GM23338 (cell line): ENCODE results near the gene IL1B. TPM values are rescaled to one million over a fixed set of nuclear protein-coding genes. Genes with fewer than 3 reads are reported as not detected.

Experiments
- ATAC-seq: fragments of 200-7000 bp; cut with Tn5 transposase; 3 replicates; pipeline ENCODE4 v1.9.1; 2020
- DNase-seq: peaks from one replicate; pipeline ENCODE4 v3.0.0-alpha.2; 2015; ENCODE audit warnings: low spot score
- H2AFZ ChIP-seq: fragments of 200-600 bp; sonication (generic); 2 replicates; pipeline ENCODE4 v1.8.0; 2016; ENCODE audit warnings: antibody characterized with exemption, mild to moderate bottlenecking, moderate library complexity
- H3F3A ChIP-seq: fragments of 200-600 bp; sonication (generic); replicated peaks from 2 replicates; pipeline ENCODE4 v1.8.0; 2017; ENCODE audit warnings: antibody characterized with exemption, mixed run types, low read depth
- H3K27ac ChIP-seq: fragments of 200-600 bp; sonication (generic); 2 replicates; pipeline ENCODE4 v1.6.1; 2016; ENCODE audit warnings: low read depth
- H3K27me3 ChIP-seq: fragments of 200-600 bp; sonication (generic); 2 replicates; pipeline ENCODE4 v1.8.0; 2016; ENCODE audit warnings: mild to moderate bottlenecking, mixed run types, moderate library complexity; ENCODE audit not compliant: insufficient read depth
- H3K36me3 ChIP-seq: fragments of 200-600 bp; sonication (generic); 2 replicates; pipeline ENCODE4 v1.8.0; 2016; ENCODE audit warnings: mild to moderate bottlenecking; ENCODE audit not compliant: insufficient read depth
- H3K4me1 ChIP-seq: fragments of 200-600 bp; sonication (generic); 2 replicates; pipeline ENCODE4 v1.8.0; 2016; ENCODE audit warnings: mild to moderate bottlenecking, moderate library complexity; ENCODE audit not compliant: insufficient read depth
- H3K4me2 ChIP-seq: fragments of 200-600 bp; sonication (generic); 2 replicates; pipeline ENCODE4 v1.7.1; 2017; ENCODE audit warnings: mixed run types
- H3K4me3 ChIP-seq: fragments of 200-600 bp; sonication (generic); 2 replicates; pipeline ENCODE4 v1.6.1; 2016; ENCODE audit warnings: mixed run types
- H3K79me2 ChIP-seq: fragments of 200-600 bp; sonication (generic); replicated peaks from 2 replicates; pipeline ENCODE4 v1.8.0; 2017; ENCODE audit warnings: mild to moderate bottlenecking; ENCODE audit not compliant: insufficient read depth
- H3K9me2 ChIP-seq: fragments of 200-600 bp; sonication (generic); 2 replicates; pipeline ENCODE4 v1.8.0; 2017; ENCODE audit not compliant: insufficient read depth
- H4K20me1 ChIP-seq: fragments of 200-600 bp; sonication (generic); replicated peaks from 2 replicates; pipeline ENCODE4 v1.8.0; 2017; ENCODE audit warnings: mild to moderate bottlenecking; ENCODE audit not compliant: insufficient read depth
- H3K27ac Mint-ChIP-seq: 2 replicates; pipeline ENCODE4 v1.8.0; 2020; ENCODE audit warnings: inconsistent platforms, mild to moderate bottlenecking, moderate library complexity, mixed read lengths
- H3K27me3 Mint-ChIP-seq: 3 replicates; pipeline ENCODE4 v1.8.0; 2022; ENCODE audit warnings: low read depth, mild to moderate bottlenecking, moderate library complexity, mixed read lengths, inconsistent platforms; ENCODE audit not compliant: insufficient read depth, poor library complexity
- H3K36me3 Mint-ChIP-seq: 3 replicates; pipeline ENCODE4 v1.8.0; 2021; ENCODE audit warnings: low read depth, mild to moderate bottlenecking, inconsistent platforms, moderate library complexity, mixed read lengths
- H3K4me1 Mint-ChIP-seq: 3 replicates; pipeline ENCODE4 v1.8.0; 2020; ENCODE audit warnings: mild to moderate bottlenecking, inconsistent platforms, mixed read lengths
- H3K4me3 Mint-ChIP-seq: 3 replicates; pipeline ENCODE4 v1.8.0; 2021; ENCODE audit warnings: moderate library complexity, mild to moderate bottlenecking, inconsistent platforms, mixed read lengths
- H3K9me3 Mint-ChIP-seq: 3 replicates; pipeline ENCODE4 v1.8.0; 2020; ENCODE audit warnings: moderate library complexity, mild to moderate bottlenecking, inconsistent platforms, mixed read lengths
- CREB1 ChIP-seq: fragments of 250-450 bp; sonication (Bioruptor Pico); IDR thresholded peaks from 2 replicates; pipeline ENCODE4 v1.5.0; 2020; ENCODE audit warnings: low read depth, mild to moderate bottlenecking, moderate library complexity
- CTCF ChIP-seq, 2 experiments: fragments of 200-600 bp in 1 of 2; sonication (generic) in 1 of 2; conservative IDR thresholded peaks; 2 replicates each; pipeline versions ENCODE4 v1.5.1 to v1.6.1; 2016 to 2017; ENCODE audit warnings: antibody characterized with exemption in 2 of 2, low read depth in 2 of 2, mild to moderate bottlenecking in 2 of 2, moderate library complexity in 1 of 2
- EZH2 ChIP-seq: fragments of 200-600 bp; sonication (generic); IDR thresholded peaks from one replicate; pipeline ENCODE4 v1.8.0; 2017; ENCODE audit warnings: antibody characterized with exemption, mild to moderate bottlenecking, low read depth; ENCODE audit not compliant: unreplicated experiment
- EZH2phosphoT487 ChIP-seq: fragments of 200-600 bp; sonication (generic); IDR thresholded peaks from one replicate; pipeline ENCODE4 v1.8.1; 2018; ENCODE audit warnings: antibody characterized with exemption; ENCODE audit not compliant: unreplicated experiment
- JUNB ChIP-seq: IDR thresholded peaks from one replicate; pipeline ENCODE4 v1.6.1; 2016; ENCODE audit warnings: antibody characterized with exemption; ENCODE audit not compliant: unreplicated experiment
- NANOG ChIP-seq: IDR thresholded peaks from 2 replicates; pipeline ENCODE4 v1.6.1; 2016; ENCODE audit warnings: antibody characterized with exemption, borderline replicate concordance
- POLR2AphosphoS5 ChIP-seq: IDR thresholded peaks from 2 replicates; pipeline ENCODE4 v1.6.1; 2016; ENCODE audit warnings: antibody characterized with exemption, low read depth
- REST ChIP-seq: IDR thresholded peaks from one replicate; pipeline ENCODE4 v1.6.1; 2018; ENCODE audit warnings: antibody characterized with exemption; ENCODE audit not compliant: unreplicated experiment
- STAT1 ChIP-seq: IDR thresholded peaks from one replicate; pipeline ENCODE4 v1.6.1; 2016; ENCODE audit warnings: antibody characterized with exemption; ENCODE audit not compliant: unreplicated experiment
- ZNF114 ChIP-seq: fragments of 250-450 bp; sonication (Bioruptor Pico); IDR thresholded peaks from 2 replicates; pipeline ENCODE4 v1.5.0; 2020; ENCODE audit warnings: mild to moderate bottlenecking, moderate library complexity
- ZNF331 ChIP-seq: fragments of 250-450 bp; sonication (Bioruptor Pico); IDR thresholded peaks from 2 replicates; pipeline ENCODE4 v1.5.0; 2020; ENCODE audit warnings: low read depth, mild to moderate bottlenecking, moderate library complexity
- ZNF462 ChIP-seq: fragments of 250-450 bp; sonication (Bioruptor Pico); IDR thresholded peaks from 2 replicates; pipeline ENCODE4 v1.5.0; 2020; ENCODE audit warnings: mild to moderate bottlenecking, moderate library complexity
- polyA plus RNA-seq: library from polyadenylated mRNA; unstranded; fragments of >200 nt; fragmentation: Nextera tagmentation; extraction: Ambion mirVana; gene quantifications from 2 replicates; pipeline ENCODE4 v1.2.1, GENCODE V29; 2016
- total RNA-seq: library from RNA; depleted of rRNA; stranded (reverse); fragments of >200 nt; shearing (Covaris generic); gene quantifications from 2 replicates; pipeline ENCODE4 v1.2.3, GENCODE V29; 2014
- TF ChIP-seq, protein P1 (sequence below): IDR thresholded peaks from 2 replicates; pipeline ENCODE4 v1.6.1; 2016; ENCODE audit warnings: antibody characterized with exemption

The IL1B gene
- total and polyA plus RNA-seq, 2 experiments from 2014 or later = not detected

DNA sequence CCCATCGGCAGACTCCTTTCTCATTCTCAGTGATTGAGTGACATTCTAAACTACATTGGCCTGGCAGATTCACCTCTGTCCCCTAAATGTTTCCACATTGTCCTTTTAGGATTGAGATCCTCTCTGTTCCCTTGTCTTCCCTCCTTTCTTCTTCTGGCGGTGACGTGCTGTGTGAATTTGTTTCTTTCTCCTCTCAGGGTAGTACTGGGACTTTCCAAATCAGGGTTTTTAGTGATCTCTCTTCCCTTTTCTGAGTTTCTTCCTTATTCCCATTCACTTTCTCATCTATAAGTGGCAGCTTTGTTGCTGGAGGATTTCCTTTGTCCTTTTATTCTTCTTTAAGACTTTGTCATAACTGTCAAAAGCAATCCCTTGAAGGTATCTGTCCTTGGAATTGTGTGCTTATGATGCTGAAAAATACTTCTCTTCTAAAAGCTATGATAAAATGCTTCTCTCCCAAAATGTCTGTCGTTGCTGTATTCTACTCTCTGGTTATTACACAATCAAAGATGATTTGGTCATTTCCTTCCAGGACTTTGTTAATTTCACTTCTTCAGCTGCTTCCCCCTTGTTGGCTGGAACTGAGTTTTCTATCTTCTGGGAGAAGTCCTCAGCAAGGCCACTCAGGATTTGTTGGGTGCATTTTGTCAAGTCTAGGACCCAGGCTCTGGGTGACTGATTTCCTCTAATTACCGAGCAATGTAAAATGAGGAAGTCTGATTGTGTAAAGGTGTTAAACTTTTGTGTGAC lies 4.9 kb upstream of the IL1B start:
- H3K4me1 ChIP-seq = peaks cover under 1% of the 10 kb centered on the region; the same call in 1 of the 2 replicates
- no peaks in the 10 kb centered on the region for H3K27me3 ChIP-seq
- no peak for ATAC-seq
- H2AFZ ChIP-seq = no peak overlapping the region
- TF ChIP-seq ZNF114 (CRISPR knock-in tag) (no peak), POLR2AphosphoS5 (no peak), NANOG (no peak), JUNB (no peak), STAT1 (no peak), EZH2phosphoT487 (no peak), ZNF331 (CRISPR knock-in tag) (no peak), CTCF (conservative IDR thresholded peaks at IDR 0.05; ENCODE audit: low read depth in 2 of 2) (no peak), REST (no peak), CREB1 (no peak), EZH2 (no peak), ZNF462 (CRISPR knock-in tag) (no peak)
- TF ChIP-seq, protein P1, sequence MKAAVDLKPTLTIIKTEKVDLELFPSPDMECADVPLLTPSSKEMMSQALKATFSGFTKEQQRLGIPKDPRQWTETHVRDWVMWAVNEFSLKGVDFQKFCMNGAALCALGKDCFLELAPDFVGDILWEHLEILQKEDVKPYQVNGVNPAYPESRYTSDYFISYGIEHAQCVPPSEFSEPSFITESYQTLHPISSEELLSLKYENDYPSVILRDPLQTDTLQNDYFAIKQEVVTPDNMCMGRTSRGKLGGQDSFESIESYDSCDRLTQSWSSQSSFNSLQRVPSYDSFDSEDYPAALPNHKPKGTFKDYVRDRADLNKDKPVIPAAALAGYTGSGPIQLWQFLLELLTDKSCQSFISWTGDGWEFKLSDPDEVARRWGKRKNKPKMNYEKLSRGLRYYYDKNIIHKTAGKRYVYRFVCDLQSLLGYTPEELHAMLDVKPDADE = no peak
- H3K36me3 Mint-ChIP-seq = 0 out of 3 replicates have a peak, but pooled peaks cover 3% of the 10 kb centered on the region
- no peaks in the 10 kb centered on the region for H4K20me1 ChIP-seq
- H3K4me3 Mint-ChIP-seq = no peak overlapping the region
- H3K9me3 Mint-ChIP-seq = peaks cover 7% of the 10 kb centered on the region; the same call in 1 of the 3 replicates
- no peaks in the 10 kb centered on the region for H3K79me2 ChIP-seq
- H3K36me3 ChIP-seq = no peaks in the 10 kb centered on the region
- no peak for DNase-seq
- H3F3A ChIP-seq = no peaks in the 10 kb centered on the region
- no peak overlapping the region for H3K27ac ChIP-seq
- H3K9me2 ChIP-seq = peaks cover 18% of the 10 kb centered on the region; the same call in 1 of the 2 replicates
- H3K4me3 ChIP-seq = no peak overlapping the region
- H3K4me2 ChIP-seq = no peak overlapping the region
- H3K27me3 Mint-ChIP-seq = peaks cover 3% of the 10 kb centered on the region
- H3K27ac Mint-ChIP-seq = no peak overlapping the region
- H3K4me1 Mint-ChIP-seq = peaks cover 13% of the 10 kb centered on the region
